Testis (tissue), 2 donors: Measurements from ENCODE around the gene SERPINE2.

ENCODE experiments used
- POLR2A ChIP-seq: fragments of 450-650 bp; IDR thresholded peaks from one replicate; pipeline ENCODE4 v1.6.1; 2017; ENCODE audit warnings: antibody characterized with exemption, mild to moderate bottlenecking, moderate library complexity
- TF ChIP-seq, protein P1 (sequence below), 3 experiments: fragments of 450-650 bp in 2 of 3; fragments of 200-600 bp in 1 of 3; sonication (generic) in 1 of 3; IDR thresholded peaks; one replicate each; pipeline ENCODE4 v1.5.1; 2016 to 2019; ENCODE audit warnings: antibody characterized with exemption in 3 of 3, mild to moderate bottlenecking in 2 of 3, moderate library complexity in 1 of 3

DNA sequence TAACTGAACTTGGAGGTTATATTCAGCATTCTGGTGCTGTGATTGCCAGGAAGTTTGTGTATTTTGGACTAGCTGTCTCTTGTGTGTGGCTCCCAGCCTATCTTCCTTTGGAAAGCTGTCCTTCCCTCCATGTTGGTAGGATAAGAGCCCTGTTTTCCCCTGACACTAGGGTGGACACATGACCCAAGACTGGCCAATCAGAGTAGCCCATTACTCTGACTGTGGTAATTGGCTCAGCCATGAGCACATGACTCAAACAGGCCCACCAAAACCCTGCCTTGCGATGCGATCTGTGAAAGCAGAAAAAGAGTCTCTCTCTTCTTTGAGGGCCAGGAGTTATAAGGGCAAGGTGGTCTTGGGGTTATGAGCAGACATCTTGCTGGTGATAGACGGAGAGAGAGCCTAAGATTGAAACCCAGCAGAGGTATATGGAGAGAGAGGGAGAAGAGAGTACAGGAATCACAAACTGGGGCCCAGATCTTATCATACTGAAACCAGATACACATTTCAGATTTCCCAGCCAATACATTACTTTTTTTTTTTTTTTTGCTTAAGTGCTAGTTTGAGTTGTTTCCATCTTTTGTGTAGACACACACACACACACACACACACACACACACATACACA lies 45.3 kb upstream of the SERPINE2 start:
- TF ChIP-seq, protein P1, sequence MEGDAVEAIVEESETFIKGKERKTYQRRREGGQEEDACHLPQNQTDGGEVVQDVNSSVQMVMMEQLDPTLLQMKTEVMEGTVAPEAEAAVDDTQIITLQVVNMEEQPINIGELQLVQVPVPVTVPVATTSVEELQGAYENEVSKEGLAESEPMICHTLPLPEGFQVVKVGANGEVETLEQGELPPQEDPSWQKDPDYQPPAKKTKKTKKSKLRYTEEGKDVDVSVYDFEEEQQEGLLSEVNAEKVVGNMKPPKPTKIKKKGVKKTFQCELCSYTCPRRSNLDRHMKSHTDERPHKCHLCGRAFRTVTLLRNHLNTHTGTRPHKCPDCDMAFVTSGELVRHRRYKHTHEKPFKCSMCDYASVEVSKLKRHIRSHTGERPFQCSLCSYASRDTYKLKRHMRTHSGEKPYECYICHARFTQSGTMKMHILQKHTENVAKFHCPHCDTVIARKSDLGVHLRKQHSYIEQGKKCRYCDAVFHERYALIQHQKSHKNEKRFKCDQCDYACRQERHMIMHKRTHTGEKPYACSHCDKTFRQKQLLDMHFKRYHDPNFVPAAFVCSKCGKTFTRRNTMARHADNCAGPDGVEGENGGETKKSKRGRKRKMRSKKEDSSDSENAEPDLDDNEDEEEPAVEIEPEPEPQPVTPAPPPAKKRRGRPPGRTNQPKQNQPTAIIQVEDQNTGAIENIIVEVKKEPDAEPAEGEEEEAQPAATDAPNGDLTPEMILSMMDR (IDR thresholded peaks at IDR 0.05) = no peak
- no peak for TF ChIP-seq POLR2A
